H9 (cell line): ENCODE measurements around the gene MAST4. TPM values are rescaled to one million over a fixed set of nuclear protein-coding genes. Genes with fewer than 3 reads are reported as not detected.

ENCODE experiments used
- DNase-seq: peaks from one replicate; pipeline ENCODE4 v3.0.0-alpha.2; 2017
- H2AFZ ChIP-seq: one replicate; pipeline ENCODE4 v1.6.1; 2013; ENCODE audit warnings: mild to moderate bottlenecking, low read length, control low read depth, moderate library complexity
- H2AK5ac ChIP-seq: 2 replicates; pipeline ENCODE4 v1.6.1; 2013; ENCODE audit warnings: low read length, control low read depth, mixed read lengths; ENCODE audit not compliant: insufficient read length
- H2BK120ac ChIP-seq: one replicate; pipeline ENCODE4 v1.6.1; 2013; ENCODE audit warnings: low read depth, mild to moderate bottlenecking, low read length, control low read depth, inconsistent platforms; ENCODE audit not compliant: poor library complexity, severe bottlenecking
- H2BK12ac ChIP-seq: 2 replicates; pipeline ENCODE4 v1.6.1; 2013; ENCODE audit warnings: low read length, control low read depth, mixed read lengths, low read depth; ENCODE audit not compliant: insufficient read length
- H2BK15ac ChIP-seq: 2 replicates; pipeline ENCODE4 v1.6.1; 2013; ENCODE audit warnings: low read depth, low read length, control low read depth
- H2BK20ac ChIP-seq: one replicate; pipeline ENCODE4 v1.6.1; 2013; ENCODE audit warnings: low read depth, mild to moderate bottlenecking, low read length, control low read depth, inconsistent platforms; ENCODE audit not compliant: poor library complexity, severe bottlenecking
- H2BK5ac ChIP-seq: 2 replicates; pipeline ENCODE4 v1.6.1; 2013; ENCODE audit warnings: low read length, control low read depth, mixed read lengths; ENCODE audit not compliant: insufficient read length
- H3K14ac ChIP-seq: 2 replicates; pipeline ENCODE4 v1.6.1; 2013; ENCODE audit warnings: low read length, control low read depth; ENCODE audit not compliant: insufficient read depth
- H3K18ac ChIP-seq: 2 replicates; pipeline ENCODE4 v1.6.1; 2013; ENCODE audit warnings: low read depth, mild to moderate bottlenecking, mixed read lengths, low read length, control low read depth; ENCODE audit not compliant: insufficient read length
- H3K23ac ChIP-seq: 2 replicates; pipeline ENCODE4 v1.6.1; 2013; ENCODE audit warnings: low read length, control low read depth, mixed read lengths, low read depth; ENCODE audit not compliant: insufficient read length
- H3K23me2 ChIP-seq: 2 replicates; pipeline ENCODE4 v1.6.1; 2013; ENCODE audit warnings: low read depth, mild to moderate bottlenecking, mixed read lengths, low read length, control low read depth; ENCODE audit not compliant: insufficient read length, poor library complexity, severe bottlenecking
- H3K27ac ChIP-seq: 2 replicates; pipeline ENCODE4 v1.5.1; 2013; ENCODE audit warnings: low read length, control low read depth, mixed read lengths, low read depth; ENCODE audit not compliant: insufficient read length
- H3K27me3 ChIP-seq: 2 replicates; pipeline ENCODE4 v1.6.1; 2013; ENCODE audit warnings: low read length, control low read depth, inconsistent platforms; ENCODE audit not compliant: insufficient read depth
- H3K4ac ChIP-seq: 2 replicates; pipeline ENCODE4 v1.6.1; 2013; ENCODE audit warnings: low read depth, mild to moderate bottlenecking, control low read depth, inconsistent platforms, low read length, moderate library complexity
- H3K4me1 ChIP-seq: 2 replicates; pipeline ENCODE4 v1.6.1; 2013; ENCODE audit warnings: low read length, control low read depth, inconsistent platforms; ENCODE audit not compliant: insufficient read depth
- H3K4me2 ChIP-seq: 2 replicates; pipeline ENCODE4 v1.6.1; 2013; ENCODE audit warnings: low read length, control low read depth, mixed read lengths; ENCODE audit not compliant: insufficient read length, insufficient read depth
- H3K56ac ChIP-seq: 2 replicates; pipeline ENCODE4 v1.6.1; 2013; ENCODE audit warnings: low read depth, mild to moderate bottlenecking, mixed read lengths, low read length, control low read depth; ENCODE audit not compliant: insufficient read length
- H3K79me1 ChIP-seq: 2 replicates; pipeline ENCODE4 v1.6.1; 2013; ENCODE audit warnings: low read depth, mild to moderate bottlenecking, moderate library complexity, low read length, control low read depth, inconsistent platforms; ENCODE audit not compliant: insufficient read depth, poor library complexity, severe bottlenecking
- H3K79me2 ChIP-seq: 2 replicates; pipeline ENCODE4 v1.6.1; 2013; ENCODE audit warnings: low read length, control low read depth, inconsistent platforms; ENCODE audit not compliant: insufficient read depth
- H3K9ac ChIP-seq: 2 replicates; pipeline ENCODE4 v1.6.1; 2013; ENCODE audit warnings: low read length, control low read depth, mixed read lengths; ENCODE audit not compliant: insufficient read length; ENCODE audit errors: extremely low read depth
- H3K9me3 ChIP-seq: one replicate; pipeline ENCODE4 v1.6.1; 2013; ENCODE audit warnings: low read depth, low read length, inconsistent platforms; ENCODE audit not compliant: control insufficient read depth
- H3T11ph ChIP-seq: one replicate; pipeline ENCODE4 v1.6.1; 2013; ENCODE audit warnings: mild to moderate bottlenecking, low read length, control low read depth, inconsistent platforms
- H4K20me1 ChIP-seq: one replicate; pipeline ENCODE4 v1.6.1; 2013; ENCODE audit not compliant: control insufficient read depth, insufficient read length, insufficient read depth
- H4K5ac ChIP-seq: 2 replicates; pipeline ENCODE4 v1.6.1; 2013; ENCODE audit warnings: low read depth, mild to moderate bottlenecking, mixed read lengths, low read length, control low read depth; ENCODE audit not compliant: insufficient read length
- H4K8ac ChIP-seq: replicated peaks from 2 replicates; pipeline ENCODE4 v1.6.1; 2013; ENCODE audit warnings: low read length, control low read depth, mixed read lengths, low read depth; ENCODE audit not compliant: insufficient read length
- H4K91ac ChIP-seq: 2 replicates; pipeline ENCODE4 v1.6.1; 2013; ENCODE audit warnings: low read depth, mild to moderate bottlenecking, moderate library complexity, mixed read lengths, low read length, control low read depth; ENCODE audit not compliant: insufficient read length
- H3K27ac Mint-ChIP-seq, 3 experiments: 2 replicates in 2 of 3; 3 replicates in 1 of 3; pipeline ENCODE4 v1.8.0; 2020 to 2021; ENCODE audit warnings: mixed read lengths in 3 of 3, mild to moderate bottlenecking in 1 of 3, moderate library complexity in 1 of 3
- H3K27me3 Mint-ChIP-seq: 2 replicates; pipeline ENCODE4 v1.8.0; 2021; ENCODE audit warnings: low read depth, mild to moderate bottlenecking, moderate library complexity, mixed read lengths
- H3K36me3 Mint-ChIP-seq, 3 experiments: 2 replicates in 2 of 3; 3 replicates in 1 of 3; pipeline ENCODE4 v1.8.0; 2020 to 2021; ENCODE audit warnings: low read depth in 3 of 3, mixed read lengths in 3 of 3; ENCODE audit not compliant: insufficient read depth in 1 of 3
- H3K4me1 Mint-ChIP-seq, 2 experiments: 2 replicates each; pipeline ENCODE4 v1.8.0; 2020; ENCODE audit warnings: mixed read lengths in 2 of 2
- H3K4me3 Mint-ChIP-seq, 2 experiments: 2 replicates in 1 of 2; 3 replicates in 1 of 2; pipeline ENCODE4 v1.8.0; 2020 to 2021; ENCODE audit warnings: mild to moderate bottlenecking in 2 of 2, mixed read lengths in 2 of 2, moderate library complexity in 1 of 2
- H3K9me3 Mint-ChIP-seq, 2 experiments: 2 replicates in 1 of 2; 3 replicates in 1 of 2; pipeline ENCODE4 v1.8.0; 2020; ENCODE audit warnings: mild to moderate bottlenecking in 2 of 2, mixed read lengths in 2 of 2, moderate library complexity in 1 of 2
- CTCF ChIP-seq: fragments of 200-600 bp; sonication (generic); conservative IDR thresholded peaks from 3 replicates; pipeline ENCODE4 v1.8.0; 2021; ENCODE audit warnings: antibody characterized with exemption, mild to moderate bottlenecking
- total RNA-seq: library from RNA; stranded (reverse); gene quantifications from 2 replicates; pipeline ENCODE4 v1.2.1, GENCODE V29; 2021

The MAST4 gene
- total RNA-seq, 1 experiment from 2014 or later = 3.7 TPM

DNA sequence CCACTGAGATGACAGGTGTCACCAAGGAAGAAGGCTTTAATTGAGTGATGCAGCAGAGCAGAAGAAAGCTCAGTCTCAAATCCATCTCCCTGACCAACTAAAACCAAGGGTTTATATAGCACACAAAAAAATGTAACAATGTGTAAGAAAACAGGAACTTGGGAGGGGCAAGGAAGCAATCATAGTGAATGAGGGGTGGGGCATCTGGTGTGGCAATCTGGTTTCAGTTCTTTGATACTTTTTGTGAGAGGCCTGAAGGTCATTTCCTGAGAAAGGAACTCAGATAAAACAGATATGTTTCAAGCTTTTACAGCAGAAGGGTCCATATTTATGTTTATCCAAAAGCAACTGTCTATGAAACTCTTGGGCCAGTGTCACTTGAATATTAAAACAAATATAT lies 580.7 kb downstream of the MAST4 start:
- H4K8ac ChIP-seq = no peak overlapping the region
- no peak overlapping the region for H2BK12ac ChIP-seq
- H3K23ac ChIP-seq = no peak overlapping the region
- peaks cover 19 to 20% of the 10 kb centered on the region in 2 experiments for H3K4me1 Mint-ChIP-seq
- no peak overlapping the region for H3T11ph ChIP-seq
- H3K9me3 ChIP-seq = no peaks in the 10 kb centered on the region
- H4K91ac ChIP-seq = no peak overlapping the region
- H2BK20ac ChIP-seq = no peak overlapping the region
- no peaks in the 10 kb centered on the region for H3K27me3 ChIP-seq
- no peak overlapping the region for H2AK5ac ChIP-seq
- H4K20me1 ChIP-seq = no peaks in the 10 kb centered on the region
- no peaks in the 10 kb centered on the region for H3K27me3 Mint-ChIP-seq
- H3K79me2 ChIP-seq = no peaks in the 10 kb centered on the region
- H3K23me2 ChIP-seq = no peaks in the 10 kb centered on the region
- no peak overlapping the region for H3K27ac ChIP-seq
- H3K4me1 ChIP-seq = no peaks in the 10 kb centered on the region; the same call in 1 of the 2 replicates
- no peak overlapping the region for H4K5ac ChIP-seq
- H3K4ac ChIP-seq = no peak overlapping the region
- H2AFZ ChIP-seq = no peak overlapping the region
- no peak overlapping the region for H2BK15ac ChIP-seq
- H3K27ac Mint-ChIP-seq = no peak overlapping the region
- no peak overlapping the region for H3K18ac ChIP-seq
- no peak for TF ChIP-seq CTCF
- no peak for DNase-seq
- no peaks in the 10 kb centered on the region for H3K79me1 ChIP-seq
- no peak overlapping the region for H3K4me2 ChIP-seq
- H3K36me3 Mint-ChIP-seq = peaks cover 0 to 10% (median 3%) of the 10 kb centered on the region in 3 experiments; a peak in 5 of 7 replicates
- no peak overlapping the region for H3K9ac ChIP-seq
- H2BK120ac ChIP-seq = no peak overlapping the region
- H2BK5ac ChIP-seq = no peak overlapping the region
- H3K9me3 Mint-ChIP-seq = peaks cover 7 to 8% of the 10 kb centered on the region in 2 experiments
- no peak overlapping the region for H3K56ac ChIP-seq
- no peak overlapping the region for H3K14ac ChIP-seq
- H3K4me3 Mint-ChIP-seq = no peak overlapping the region
